ENCODE data around the gene MOCOS. TPM values are rescaled to one million over a fixed set of nuclear protein-coding genes. Genes with fewer than 3 reads are reported as not detected.

Gene MOCOS, protein sequence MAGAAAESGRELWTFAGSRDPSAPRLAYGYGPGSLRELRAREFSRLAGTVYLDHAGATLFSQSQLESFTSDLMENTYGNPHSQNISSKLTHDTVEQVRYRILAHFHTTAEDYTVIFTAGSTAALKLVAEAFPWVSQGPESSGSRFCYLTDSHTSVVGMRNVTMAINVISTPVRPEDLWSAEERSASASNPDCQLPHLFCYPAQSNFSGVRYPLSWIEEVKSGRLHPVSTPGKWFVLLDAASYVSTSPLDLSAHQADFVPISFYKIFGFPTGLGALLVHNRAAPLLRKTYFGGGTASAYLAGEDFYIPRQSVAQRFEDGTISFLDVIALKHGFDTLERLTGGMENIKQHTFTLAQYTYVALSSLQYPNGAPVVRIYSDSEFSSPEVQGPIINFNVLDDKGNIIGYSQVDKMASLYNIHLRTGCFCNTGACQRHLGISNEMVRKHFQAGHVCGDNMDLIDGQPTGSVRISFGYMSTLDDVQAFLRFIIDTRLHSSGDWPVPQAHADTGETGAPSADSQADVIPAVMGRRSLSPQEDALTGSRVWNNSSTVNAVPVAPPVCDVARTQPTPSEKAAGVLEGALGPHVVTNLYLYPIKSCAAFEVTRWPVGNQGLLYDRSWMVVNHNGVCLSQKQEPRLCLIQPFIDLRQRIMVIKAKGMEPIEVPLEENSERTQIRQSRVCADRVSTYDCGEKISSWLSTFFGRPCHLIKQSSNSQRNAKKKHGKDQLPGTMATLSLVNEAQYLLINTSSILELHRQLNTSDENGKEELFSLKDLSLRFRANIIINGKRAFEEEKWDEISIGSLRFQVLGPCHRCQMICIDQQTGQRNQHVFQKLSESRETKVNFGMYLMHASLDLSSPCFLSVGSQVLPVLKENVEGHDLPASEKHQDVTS
- total RNA-seq (2022; extraction: Qiagen RNA extraction; ENCODE audit: low read depth) = 2.6 to 3.6 TPM (median 2.7 TPM) in 5 replicates

DNA sequence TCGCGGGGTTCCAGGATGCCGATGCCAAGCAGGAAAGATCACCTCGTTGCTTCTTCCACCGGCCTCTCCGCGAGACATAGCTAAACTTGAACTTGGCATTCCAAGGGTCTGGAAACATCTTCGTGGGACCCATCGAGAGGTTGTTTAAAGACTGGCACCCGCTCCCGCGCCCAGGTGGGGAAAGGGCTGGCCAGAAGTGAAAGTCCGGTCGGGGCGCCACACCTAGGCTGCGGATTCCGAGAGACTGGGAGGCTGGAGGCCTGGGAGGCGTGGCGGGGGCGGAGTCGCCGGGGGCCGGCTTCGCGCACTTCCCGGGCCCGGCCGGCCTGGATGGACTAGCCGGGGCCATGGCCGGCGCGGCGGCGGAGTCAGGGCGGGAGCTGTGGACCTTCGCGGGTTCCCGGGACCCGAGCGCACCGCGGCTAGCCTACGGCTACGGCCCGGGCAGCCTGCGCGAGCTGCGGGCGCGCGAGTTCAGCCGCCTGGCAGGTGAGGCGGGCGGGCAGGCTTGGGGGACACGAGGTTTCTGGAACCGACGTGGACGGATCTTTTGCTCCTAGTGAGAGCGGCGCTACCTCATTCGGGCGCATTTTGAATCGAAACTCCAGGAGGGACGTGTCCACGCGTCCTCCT, at the start of gene MOCOS:
TSS of gene MOCOS (plus strand) at position 305 of the 633 bp plus-strand sequence. CDS start at position 348, 43 bp downstream.

DNA sequence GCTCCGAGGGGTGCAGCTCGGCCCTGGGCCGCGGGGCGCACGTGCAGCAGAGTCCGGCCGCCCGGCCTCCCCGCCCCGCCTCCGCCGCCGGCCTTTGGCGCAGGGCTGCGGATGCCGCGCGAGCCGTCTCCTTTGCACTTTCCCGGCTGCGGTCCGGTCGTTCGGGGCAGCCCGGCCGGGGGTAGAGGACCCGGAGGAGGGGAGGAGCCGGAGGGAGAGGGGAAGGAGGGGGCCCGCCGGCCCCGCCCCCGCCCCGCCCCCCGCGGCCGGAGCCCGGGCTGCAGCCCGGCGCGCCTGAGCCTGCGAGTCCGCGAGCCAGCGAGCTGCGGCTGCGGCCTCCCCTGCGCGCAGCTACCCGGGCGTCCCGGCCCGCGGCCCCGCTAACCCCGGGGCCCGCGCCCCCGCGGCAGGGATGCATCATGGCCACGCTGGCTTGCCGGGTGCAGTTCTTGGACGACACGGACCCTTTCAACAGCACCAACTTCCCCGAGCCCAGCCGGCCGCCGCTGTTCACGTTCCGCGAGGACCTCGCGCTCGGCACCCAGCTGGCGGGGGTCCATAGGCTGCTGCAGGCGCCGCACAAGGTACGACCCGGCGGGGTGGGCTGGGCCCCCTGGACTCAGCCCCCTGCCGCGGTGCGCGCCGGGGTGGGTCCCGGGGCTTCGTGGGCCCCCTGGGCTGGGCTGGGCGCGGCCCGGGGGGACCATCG, 110.3 kb downstream of the MOCOS start, which contains the start of gene FHOD3:
TSS of gene FHOD3 (plus strand) at position 297 of the 709 bp plus-strand sequence. CDS start at position 420, 123 bp downstream.

Other genes starting within 250 kb of the MOCOS start
- 14.9 to 22.8 TPM (median 22.5 TPM) in 5 replicates for gene RPRD1A, start 119.9 kb upstream of the MOCOS start, total RNA-seq (2022; extraction: Qiagen RNA extraction; ENCODE audit: low read depth)
- gene SLC39A6, start 58.2 kb upstream of the MOCOS start, total RNA-seq (2022; extraction: Qiagen RNA extraction; ENCODE audit: low read depth) = 37.1 to 56.6 TPM (median 54.6 TPM) in 5 replicates
- 32.6 to 44.4 TPM (median 36.5 TPM) in 5 replicates for gene ELP2, start 57.6 kb upstream of the MOCOS start, total RNA-seq (2022; extraction: Qiagen RNA extraction; ENCODE audit: low read depth)
- gene FHOD3, start 110.2 kb downstream of the MOCOS start, total RNA-seq (2022; extraction: Qiagen RNA extraction; ENCODE audit: low read depth) = 2.9 to 3.7 TPM (median 3.1 TPM) in 5 replicates